Activated T-helper 1 cell treated with anti-CD3 and anti-CD28 coated beads, Interleukin-2, amount 50 U/mL, for 16 hours (primary cell): ENCODE results near the gene RAB31.
"Not testable (repeated sequence)": the region's sequence is repeated elsewhere in the genome, so short reads cannot be mapped to it uniquely, and the experiment has no call there.

Experiments used
- DNase-seq, 2 donors: peaks; one replicate each; pipeline ENCODE4 v3.0.0-alpha.2; 2020; ENCODE audit warnings: low read depth in 1 of 2, low spot score in 1 of 2

The RAB31 gene

GRCh38 chr18:9835825-9836224 lies 127.7 kb downstream of the RAB31 start:
- DNase-seq: no peak

GRCh38 chr18:9838144-9838877 lies 130.2 kb downstream of the RAB31 start:
- DNase-seq: no peak

- no peak for DNase-seq
Measured at GRCh38 chr18:9839211-9839610, 131.1 kb downstream of the RAB31 start.

GRCh38 chr18:9839853-9840252 lies 131.8 kb downstream of the RAB31 start:
- DNase-seq: no peak

GRCh38 chr18:9841752-9842151 lies 133.7 kb downstream of the RAB31 start:
- no peak for DNase-seq

GRCh38 chr18:9842448-9842847 lies 134.3 kb downstream of the RAB31 start:
- DNase-seq: no peak

DNA sequence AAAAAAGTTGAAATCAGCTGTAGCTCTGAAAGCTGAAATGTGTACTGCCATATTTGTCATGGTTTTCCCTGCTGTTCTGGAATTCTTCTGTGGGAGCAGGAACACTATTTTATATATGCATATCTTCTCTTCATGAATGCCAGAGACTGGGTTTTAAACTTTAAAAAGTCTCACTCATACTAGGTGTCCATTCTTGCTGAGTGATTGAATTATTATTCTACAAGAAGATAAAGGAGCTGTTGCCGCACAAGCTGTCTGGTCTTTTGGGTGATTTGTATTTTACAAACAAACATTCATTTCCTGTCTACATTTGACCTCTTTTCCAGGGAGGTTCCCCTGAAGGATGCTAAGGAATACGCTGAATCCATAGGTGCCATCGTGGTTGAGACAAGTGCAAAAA lies 137.2 kb downstream of the RAB31 start:
- no peak for DNase-seq

GRCh38 chr18:9846162-9846925 lies 138.2 kb downstream of the RAB31 start:
- DNase-seq: no peak

DNA sequence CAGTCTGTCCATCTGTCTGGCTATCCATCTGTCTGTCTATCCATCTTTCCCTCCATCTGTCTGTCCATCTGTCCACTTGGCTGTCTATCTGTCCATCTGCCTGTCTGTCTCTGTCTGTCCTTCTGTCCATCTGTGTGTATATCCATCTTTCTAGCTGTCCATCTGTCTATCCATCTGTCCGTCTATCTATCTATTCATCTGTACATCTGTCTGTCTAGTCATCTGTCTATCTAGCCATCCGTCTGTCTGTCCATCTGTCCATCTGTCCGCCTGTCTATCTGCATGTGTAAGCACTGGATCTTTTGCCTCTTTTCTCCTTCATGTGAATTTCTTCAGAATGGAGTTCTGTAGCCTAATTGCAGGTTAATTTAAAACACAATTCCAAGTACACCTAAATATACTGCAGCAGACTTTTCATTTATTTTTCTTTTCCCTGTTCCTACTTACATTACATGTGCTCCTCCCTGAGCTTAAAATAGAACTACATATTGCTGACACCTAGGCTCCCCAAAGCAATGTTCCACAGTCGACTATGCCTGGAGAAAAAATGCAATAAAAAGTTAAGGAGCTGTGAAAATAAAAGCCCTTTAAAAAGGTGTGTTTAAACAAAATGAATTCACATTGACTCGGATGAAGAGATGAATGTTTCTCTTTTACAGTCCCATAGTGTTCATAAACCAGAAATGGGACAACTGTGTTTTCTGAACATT lies 140.2 kb downstream of the RAB31 start:
- DNase-seq: no peak

DNA sequence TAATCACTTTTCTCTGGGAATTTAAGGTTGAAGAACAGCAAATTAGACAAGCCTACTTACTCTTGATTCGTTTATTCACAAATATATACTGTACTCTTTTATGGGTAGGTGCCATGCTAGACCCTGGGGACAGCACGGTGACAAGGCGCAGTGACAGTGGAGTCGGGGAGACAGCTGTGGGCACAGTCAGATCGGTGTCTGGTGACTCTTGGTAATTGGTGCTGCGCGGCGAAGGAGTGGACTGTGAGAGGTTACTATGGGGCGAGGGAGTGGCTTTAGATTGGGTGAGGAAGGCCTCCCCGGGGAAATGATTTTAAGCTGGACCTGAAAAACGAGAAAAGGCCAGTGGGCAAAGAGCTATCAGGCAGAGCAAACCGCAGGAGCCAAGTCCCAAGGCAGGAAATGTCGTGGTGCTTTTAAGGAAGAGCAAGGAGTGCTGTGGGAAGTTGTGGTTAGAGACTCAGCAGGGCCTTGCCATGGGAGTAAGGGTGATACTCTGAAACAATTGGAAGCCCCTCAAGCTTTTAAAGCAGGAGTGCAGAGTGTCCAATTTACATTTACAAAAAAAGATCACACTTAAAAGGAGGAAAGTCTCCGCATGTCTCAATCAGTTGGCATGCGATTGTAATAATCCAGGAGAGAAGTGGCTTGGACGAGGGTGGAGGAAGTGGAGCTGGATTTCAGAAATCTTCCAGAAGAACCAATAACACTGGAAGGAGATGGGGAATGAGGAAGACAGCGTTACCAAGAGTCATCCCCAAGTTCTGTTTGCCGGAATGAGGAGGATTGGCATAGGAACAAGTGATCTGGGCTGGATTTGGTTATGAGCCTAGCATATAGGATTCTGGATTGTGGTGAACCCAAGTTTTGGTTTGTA lies 141.5 kb downstream of the RAB31 start:
- DNase-seq: no peak

GRCh38 chr18:9850309-9850708 lies 142.2 kb downstream of the RAB31 start:
- no peak for DNase-seq

- DNase-seq: no peak
Measured at GRCh38 chr18:9851511-9851910, 143.4 kb downstream of the RAB31 start.

- DNase-seq: no peak
Measured at GRCh38 chr18:9852266-9853081, 144.4 kb downstream of the RAB31 start.

DNA sequence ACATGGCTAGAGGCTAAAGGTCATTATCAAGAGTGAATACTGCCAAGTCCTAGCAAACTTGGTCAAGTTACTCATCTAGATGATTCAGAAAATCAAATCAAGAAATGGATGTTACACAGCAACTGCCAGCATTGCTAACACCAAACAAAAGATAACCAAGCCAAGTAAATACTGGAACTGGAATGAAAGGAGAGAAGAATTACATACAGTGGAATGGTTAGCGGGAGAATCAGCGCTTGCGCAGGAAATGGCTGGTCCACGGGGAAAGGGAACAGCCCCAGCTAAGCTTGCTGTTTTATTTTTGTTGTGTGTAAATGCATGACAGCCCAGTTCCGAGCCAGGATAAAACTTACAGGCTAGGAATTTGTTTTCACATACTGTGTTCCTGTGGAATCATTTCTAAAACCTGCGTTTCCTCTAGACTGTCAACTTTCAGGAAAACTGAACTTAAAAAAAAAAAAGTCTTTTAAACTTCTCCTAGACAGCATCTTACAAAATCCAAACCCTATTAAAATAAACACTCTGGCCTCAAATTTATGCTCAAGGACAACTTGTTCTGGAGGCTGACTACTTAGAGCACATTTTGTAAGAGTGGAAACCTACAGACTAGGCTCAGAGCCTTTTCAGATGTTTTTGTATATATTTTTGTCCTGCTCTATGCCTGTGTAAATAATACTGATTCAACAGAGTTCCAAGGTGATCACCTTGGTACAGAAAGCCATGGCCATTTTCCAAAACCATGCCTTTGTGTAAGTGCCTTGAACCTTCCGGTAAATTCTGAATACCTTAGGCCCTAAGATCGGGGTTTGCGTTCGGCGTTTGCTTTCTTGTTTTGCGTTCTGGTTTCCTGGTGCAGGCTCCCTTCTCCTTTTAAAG lies 146.9 kb downstream of the RAB31 start:
- DNase-seq: no peak

GRCh38 chr18:9855681-9856080 lies 147.6 kb downstream of the RAB31 start:
- DNase-seq: no peak

DNA sequence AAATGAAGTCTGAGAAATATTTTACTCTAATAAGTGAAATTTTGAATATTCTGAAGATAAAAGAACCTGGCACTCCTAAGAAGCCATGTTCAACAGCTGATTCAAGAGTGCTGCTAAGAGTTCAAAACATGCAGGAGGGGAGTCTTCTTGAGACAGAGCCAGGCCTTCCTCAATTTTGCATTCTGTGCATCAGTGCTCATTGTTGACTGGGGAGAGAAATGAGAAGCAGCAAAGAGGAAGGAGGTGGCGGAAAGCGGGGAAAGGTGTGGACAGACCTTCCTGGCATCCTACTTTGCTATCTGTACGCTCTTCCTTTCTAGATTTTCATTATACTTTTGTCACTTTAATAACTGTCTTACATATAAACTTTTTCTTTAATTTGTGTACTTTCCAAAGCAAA lies 148.0 kb downstream of the RAB31 start:
- no peak for DNase-seq

GRCh38 chr18:9857479-9857998 lies 149.4 kb downstream of the RAB31 start:
- DNase-seq: not testable (repeated sequence)

GRCh38 chr18:9858642-9859041 lies 150.5 kb downstream of the RAB31 start:
- no peak for DNase-seq

GRCh38 chr18:9859232-9859631 lies 151.1 kb downstream of the RAB31 start:
- DNase-seq: no peak
